WERI-Rb-1 (cell line): Measurements from ENCODE around the gene NAIF1.

Experiments used
- DNase-seq: peaks from one replicate; pipeline ENCODE4 v3.0.0-alpha.2; 2020
- H3K27ac ChIP-seq: fragments of 250-450 bp; sonication (Bioruptor Pico); 2 replicates; pipeline ENCODE4 v1.5.1; 2020; ENCODE audit warnings: mild to moderate bottlenecking, moderate library complexity
- H3K27me3 ChIP-seq: fragments of 250-450 bp; sonication (Bioruptor Pico); 2 replicates; pipeline ENCODE4 v1.5.1; 2021; ENCODE audit warnings: mild to moderate bottlenecking, low read depth, moderate library complexity; ENCODE audit not compliant: insufficient read depth, severe bottlenecking
- H3K36me3 ChIP-seq: fragments of 250-450 bp; sonication (Bioruptor Pico); 2 replicates; pipeline ENCODE4 v1.5.1; 2020; ENCODE audit warnings: mild to moderate bottlenecking, moderate library complexity
- H3K4me3 ChIP-seq: 2 replicates; pipeline ENCODE4 v1.5.1; 2011; ENCODE audit warnings: low read depth, mild to moderate bottlenecking, control low read depth, low read length
- H3K9me3 ChIP-seq: fragments of 250-450 bp; sonication (Bioruptor Pico); 2 replicates; pipeline ENCODE4 v1.5.1; 2021; ENCODE audit warnings: mild to moderate bottlenecking, moderate library complexity; ENCODE audit not compliant: severe bottlenecking
- TF ChIP-seq, protein P1 (sequence below): IDR thresholded peaks from 2 replicates; pipeline ENCODE4 v1.5.1; 2011; ENCODE audit warnings: low read depth, mild to moderate bottlenecking, control low read depth, inconsistent platforms, low read length

Gene NAIF1

DNA sequence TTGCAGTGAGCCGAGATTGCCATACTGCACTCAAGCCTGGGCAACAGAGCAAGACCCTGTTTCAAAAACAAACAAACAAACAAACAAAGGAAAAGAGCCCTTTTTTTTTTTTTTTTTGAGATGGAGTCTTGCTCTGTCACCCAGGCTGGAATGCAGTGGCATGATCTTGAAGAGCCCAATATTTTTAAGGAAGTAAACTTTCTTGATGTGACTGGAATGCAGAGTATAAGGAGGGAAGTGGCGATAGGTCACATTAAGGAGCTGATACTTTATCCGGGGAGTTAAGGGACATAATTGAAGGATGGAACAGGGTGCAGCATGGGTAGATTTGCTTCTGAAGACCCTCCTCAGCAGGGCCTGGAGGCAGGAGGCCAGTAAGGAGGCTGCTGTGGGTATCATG is 13.0 kb downstream of the NAIF1 start:
- Histone ChIP-seq H3K4me3 (no peak overlapping the region), H3K9me3 (no peaks in the 10 kb centered on the region), H3K36me3 (no peaks in the 10 kb centered on the region), H3K27ac (no peak overlapping the region), H3K27me3 (no peaks in the 10 kb centered on the region)
- TF ChIP-seq, protein P1, sequence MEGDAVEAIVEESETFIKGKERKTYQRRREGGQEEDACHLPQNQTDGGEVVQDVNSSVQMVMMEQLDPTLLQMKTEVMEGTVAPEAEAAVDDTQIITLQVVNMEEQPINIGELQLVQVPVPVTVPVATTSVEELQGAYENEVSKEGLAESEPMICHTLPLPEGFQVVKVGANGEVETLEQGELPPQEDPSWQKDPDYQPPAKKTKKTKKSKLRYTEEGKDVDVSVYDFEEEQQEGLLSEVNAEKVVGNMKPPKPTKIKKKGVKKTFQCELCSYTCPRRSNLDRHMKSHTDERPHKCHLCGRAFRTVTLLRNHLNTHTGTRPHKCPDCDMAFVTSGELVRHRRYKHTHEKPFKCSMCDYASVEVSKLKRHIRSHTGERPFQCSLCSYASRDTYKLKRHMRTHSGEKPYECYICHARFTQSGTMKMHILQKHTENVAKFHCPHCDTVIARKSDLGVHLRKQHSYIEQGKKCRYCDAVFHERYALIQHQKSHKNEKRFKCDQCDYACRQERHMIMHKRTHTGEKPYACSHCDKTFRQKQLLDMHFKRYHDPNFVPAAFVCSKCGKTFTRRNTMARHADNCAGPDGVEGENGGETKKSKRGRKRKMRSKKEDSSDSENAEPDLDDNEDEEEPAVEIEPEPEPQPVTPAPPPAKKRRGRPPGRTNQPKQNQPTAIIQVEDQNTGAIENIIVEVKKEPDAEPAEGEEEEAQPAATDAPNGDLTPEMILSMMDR, result no peak
- no peak for DNase-seq

DNA sequence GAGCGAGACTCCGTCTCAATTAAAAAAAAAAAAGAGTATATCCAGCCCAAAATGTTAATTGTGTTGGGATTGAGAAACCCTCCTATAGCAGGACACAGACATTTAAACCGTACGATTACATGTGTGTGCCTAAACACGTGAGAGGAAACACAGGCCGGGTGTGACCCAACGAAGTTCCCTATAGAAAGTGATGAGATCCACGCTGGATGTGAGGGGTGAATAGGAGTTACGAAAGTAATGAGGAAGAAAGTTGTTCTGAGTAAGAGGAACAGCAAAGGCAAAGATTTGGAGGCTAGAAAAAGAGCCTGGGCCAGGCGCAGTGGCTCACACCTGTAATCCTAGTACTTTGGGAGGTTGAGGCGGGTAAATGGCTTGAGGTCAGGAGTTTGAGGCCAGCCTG is 13.6 kb downstream of the NAIF1 start:
- DNase-seq, result no peak
- H3K36me3 ChIP-seq, result no peaks in the 10 kb centered on the region

DNA sequence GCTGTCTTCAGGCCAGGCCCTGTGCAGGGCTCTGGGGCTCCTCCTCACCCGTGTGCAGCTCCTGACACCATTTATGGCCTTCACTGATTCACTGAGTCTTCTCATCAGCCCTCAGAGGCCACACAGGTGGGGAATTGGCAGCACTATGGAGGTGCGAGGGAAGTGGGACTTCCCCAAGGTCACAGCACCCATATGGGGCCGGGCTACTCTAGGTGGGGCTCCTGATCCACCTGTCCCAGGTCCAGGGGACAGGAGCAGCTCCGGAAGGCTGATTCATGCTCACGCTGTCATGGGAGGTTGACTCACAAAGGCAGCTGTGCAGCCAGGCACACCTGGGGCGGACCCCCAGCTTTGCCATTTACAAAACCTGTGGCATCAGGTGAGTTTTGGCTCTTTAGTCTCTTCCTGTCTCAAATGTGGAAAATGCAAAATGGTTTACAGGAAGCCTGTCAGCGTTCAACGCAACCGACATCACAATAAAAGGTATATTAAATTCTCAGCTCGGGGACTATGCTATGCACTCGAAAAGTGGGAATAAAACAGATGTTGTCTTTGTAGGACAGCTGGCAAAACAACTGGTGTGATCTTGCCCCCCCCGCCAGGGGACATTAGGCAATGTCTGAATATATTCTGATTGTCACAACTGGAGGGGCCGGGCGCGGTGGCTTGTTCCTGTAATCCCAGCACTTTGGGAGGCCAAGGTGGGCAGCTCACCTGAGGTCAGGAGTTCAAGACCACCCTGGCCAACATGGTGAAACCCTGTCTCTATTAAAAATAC is 15.0 kb downstream of the NAIF1 start:
- Histone ChIP-seq H3K27me3 (no peaks in the 10 kb centered on the region), H3K27ac (no peak overlapping the region), H3K4me3 (no peak overlapping the region), H3K9me3 (no peaks in the 10 kb centered on the region), H3K36me3 (no peaks in the 10 kb centered on the region)
- TF ChIP-seq, protein P1, result 0 out of 2 replicates have a peak, but pooled peaks have one; percentile 1
- DNase-seq, result no peak

More for the DNA sequence above, 13.6 kb downstream of the NAIF1 start:
- Histone ChIP-seq H3K9me3 (no peaks in the 10 kb centered on the region), H3K27ac (no peak overlapping the region), H3K4me3 (no peak overlapping the region), H3K27me3 (no peaks in the 10 kb centered on the region)
- TF ChIP-seq, protein P1, result no peak

DNA sequence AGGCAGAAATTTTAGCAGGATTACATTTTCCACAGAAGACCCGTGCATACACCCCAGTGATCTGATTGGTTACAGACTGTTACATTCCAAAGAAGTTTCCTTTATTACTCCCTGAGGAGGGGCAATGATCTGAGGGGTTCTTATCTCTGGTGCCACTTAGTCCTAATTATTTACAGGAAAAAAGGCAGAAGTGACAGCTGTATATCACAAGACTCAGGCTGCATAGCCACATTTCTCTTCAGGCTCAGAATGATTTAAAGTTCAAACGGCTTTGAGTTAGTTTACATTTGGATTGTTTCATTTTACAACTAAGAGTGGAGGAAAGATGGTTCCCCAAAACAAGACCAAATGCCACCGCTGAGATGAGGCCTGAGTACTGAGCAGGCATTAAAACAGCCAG is 17.3 kb downstream of the NAIF1 start:
- Histone ChIP-seq H3K27ac (no peak overlapping the region), H3K27me3 (no peaks in the 10 kb centered on the region), H3K4me3 (no peak overlapping the region), H3K36me3 (no peaks in the 10 kb centered on the region), H3K9me3 (no peaks in the 10 kb centered on the region)
- DNase-seq, result no peak
- TF ChIP-seq, protein P1, result no peak

DNA sequence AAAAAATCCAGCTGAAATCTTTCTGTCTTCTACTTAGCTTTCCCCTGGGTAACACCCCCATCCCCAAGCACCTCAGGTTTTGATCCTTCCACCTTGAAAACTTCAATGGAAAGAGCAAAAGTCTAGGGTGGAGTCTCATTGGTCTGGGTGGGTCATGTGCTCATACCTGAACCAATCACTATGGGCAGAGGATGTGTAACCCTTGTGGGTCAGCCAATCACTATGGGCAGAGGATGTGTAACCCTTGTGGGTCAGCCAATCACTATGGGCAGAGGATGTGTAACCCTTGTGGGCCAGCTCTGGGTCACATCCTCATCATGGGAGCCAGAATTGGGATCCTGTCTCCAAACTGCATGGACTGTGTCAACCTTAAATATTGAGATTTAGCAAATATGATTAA is 18.5 kb downstream of the NAIF1 start:
- DNase-seq, result no peak
- Histone ChIP-seq H3K36me3 (no peaks in the 10 kb centered on the region), H3K9me3 (no peaks in the 10 kb centered on the region), H3K27me3 (no peaks in the 10 kb centered on the region), H3K4me3 (no peak overlapping the region), H3K27ac (no peak overlapping the region)
- TF ChIP-seq, protein P1, result no peak

DNA sequence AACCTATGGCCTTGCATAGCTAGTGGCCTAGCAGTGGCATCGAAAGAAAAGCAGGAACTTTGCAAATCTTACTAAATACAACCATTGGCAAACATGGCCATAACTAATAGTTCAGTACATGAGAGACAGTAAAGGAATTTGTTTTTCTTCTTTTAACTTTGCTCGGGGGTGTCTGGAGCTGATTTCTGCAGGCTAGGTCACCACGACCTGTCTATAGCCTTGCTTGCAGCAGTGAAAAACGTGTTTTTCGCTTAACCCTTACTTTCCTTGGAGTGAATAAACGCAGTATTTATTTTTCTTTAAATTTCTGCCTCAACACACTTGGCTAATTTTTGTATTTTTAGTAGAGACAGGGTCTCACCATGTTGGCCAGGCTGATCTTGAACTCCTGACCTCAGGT is 19.9 kb downstream of the NAIF1 start:
- Histone ChIP-seq H3K4me3 (no peak overlapping the region), H3K36me3 (no peaks in the 10 kb centered on the region)
- TF ChIP-seq, protein P1, result no peak

More for the DNA sequence above, 19.9 kb downstream of the NAIF1 start:
- H3K27ac ChIP-seq, result no peak overlapping the region
- DNase-seq, result no peak
- no peaks in the 10 kb centered on the region for H3K27me3 ChIP-seq
- H3K9me3 ChIP-seq, result no peaks in the 10 kb centered on the region
